OCI-M1 (cell line): ENCODE data around the gene CFAP58.

ENCODE experiments used
- DNase-seq: peaks from one replicate; lab custom pipeline; 2025; lab: John Stamatoyannopoulos, UW

Gene CFAP58, protein sequence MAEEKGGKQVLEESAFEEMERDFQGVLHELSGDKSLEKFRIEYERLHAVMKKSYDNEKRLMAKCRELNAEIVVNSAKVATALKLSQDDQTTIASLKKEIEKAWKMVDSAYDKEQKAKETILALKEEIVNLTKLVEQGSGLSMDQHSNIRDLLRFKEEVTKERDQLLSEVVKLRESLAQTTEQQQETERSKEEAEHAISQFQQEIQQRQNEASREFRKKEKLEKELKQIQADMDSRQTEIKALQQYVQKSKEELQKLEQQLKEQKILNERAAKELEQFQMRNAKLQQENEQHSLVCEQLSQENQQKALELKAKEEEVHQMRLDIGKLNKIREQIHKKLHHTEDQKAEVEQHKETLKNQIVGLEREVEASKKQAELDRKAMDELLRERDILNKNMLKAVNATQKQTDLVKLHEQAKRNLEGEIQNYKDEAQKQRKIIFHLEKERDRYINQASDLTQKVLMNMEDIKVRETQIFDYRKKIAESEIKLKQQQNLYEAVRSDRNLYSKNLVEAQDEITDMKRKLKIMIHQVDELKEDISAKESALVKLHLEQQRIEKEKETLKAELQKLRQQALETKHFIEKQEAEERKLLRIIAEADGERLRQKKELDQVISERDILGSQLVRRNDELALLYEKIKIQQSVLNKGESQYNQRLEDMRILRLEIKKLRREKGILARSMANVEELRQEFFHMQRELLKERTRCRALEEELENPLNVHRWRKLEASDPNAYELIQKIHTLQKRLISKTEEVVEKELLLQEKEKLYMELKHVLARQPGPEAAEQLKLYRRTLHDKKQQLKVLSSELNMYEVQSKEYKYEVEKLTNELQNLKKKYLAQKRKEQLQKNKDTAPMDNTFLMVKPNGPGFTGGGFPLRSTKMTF

DNA sequence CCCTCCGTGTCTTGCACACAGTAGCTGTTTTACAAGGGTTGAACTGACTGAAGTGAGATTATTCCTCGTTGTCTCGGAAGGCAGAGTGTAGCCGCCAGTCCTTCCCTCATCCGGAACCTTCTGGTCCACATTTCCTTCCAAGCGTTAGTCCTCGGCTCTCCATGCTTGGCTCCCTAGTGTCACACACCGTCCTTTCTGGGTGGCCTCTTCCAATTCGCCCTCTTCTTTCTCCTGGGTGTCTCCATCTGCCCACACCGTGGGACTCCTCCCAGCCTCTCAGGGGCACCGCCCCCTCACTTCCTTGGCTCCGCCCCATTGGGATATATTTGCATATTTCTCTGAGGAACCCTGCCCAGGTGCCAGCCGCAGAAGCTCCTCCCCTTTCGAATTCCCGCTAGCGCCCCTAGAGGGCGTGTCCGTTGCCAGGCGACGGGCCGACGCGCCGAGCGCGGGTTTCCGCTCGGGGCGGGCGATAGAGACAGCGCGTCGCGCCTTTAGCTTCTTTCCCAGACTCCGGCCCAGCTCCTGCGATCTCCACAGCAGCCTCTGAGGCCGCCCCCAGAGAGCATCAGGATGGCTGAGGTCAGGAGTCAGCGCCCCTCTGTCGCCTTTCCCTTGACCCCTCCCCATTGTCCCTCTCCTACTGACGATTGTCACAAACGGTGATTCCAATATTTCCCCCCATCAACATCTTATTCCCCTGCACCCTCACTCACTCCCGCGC is at the start of gene CFAP58:
CFAP58 (plus strand) TSS at position 509 of the 724 bp plus-strand sequence; CDS start at position 574, 65 bp downstream.
- DNase-seq, result peak; percentile 99

DNA sequence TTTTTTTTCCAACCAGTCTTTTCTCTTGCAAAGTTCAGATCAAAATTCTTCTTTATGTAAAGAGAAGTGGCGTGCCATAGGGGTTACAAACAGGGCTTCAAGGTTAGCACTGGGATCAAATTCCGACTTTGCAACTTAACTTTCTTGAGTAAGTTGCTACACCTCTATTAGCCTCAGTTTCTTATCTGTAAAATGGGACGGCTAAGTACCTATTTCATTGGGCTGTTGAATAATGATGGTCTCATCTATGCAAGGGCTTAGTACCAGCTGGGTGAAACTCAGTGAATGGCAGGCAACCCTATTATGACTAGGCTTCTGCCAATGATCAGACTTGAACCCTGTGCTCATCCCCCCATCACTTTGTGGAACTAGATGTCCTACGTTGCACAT is 49.3 kb upstream of the CFAP58 start:
- DNase-seq, result no peak

DNA sequence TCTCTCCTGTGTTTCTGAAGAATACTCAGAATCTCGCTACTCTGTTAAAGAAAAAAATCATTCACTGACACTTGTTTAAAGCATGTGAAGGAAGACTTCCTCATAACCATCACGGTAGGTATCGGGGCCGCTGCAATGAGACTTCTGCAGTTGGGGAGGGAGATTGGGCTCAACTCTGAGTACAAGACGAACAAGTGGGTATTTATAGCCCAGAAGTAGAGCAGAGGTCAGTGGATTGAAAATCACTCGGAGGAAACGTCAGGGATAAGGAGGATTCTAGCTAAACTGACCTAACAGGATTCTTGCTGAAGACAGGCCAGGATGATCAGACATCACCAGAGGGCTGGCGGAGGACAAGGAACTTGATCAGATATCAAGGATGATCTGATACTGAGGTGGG is 48.7 kb upstream of the CFAP58 start:
- DNase-seq, result no peak

DNA sequence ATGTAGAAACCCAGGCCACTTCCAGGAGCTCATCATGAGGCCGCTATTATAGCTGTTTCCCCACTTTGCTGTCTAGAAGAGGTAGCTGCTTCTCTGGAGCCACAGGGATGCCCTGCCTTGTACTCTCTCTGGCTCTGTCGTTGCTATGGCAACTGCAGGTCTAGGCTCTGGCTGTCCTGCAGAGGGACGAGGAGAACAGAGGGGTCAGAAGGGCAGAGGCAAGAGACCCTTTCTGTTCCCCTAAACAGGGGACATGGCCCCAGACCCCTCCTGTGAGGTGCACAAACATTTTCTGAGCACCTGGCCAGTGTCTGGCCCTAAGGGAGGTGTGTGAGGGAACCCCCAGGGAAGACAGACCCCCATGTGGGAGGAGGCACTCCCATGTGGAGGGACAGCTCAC is 46.7 kb upstream of the CFAP58 start:
- no peak for DNase-seq

DNA sequence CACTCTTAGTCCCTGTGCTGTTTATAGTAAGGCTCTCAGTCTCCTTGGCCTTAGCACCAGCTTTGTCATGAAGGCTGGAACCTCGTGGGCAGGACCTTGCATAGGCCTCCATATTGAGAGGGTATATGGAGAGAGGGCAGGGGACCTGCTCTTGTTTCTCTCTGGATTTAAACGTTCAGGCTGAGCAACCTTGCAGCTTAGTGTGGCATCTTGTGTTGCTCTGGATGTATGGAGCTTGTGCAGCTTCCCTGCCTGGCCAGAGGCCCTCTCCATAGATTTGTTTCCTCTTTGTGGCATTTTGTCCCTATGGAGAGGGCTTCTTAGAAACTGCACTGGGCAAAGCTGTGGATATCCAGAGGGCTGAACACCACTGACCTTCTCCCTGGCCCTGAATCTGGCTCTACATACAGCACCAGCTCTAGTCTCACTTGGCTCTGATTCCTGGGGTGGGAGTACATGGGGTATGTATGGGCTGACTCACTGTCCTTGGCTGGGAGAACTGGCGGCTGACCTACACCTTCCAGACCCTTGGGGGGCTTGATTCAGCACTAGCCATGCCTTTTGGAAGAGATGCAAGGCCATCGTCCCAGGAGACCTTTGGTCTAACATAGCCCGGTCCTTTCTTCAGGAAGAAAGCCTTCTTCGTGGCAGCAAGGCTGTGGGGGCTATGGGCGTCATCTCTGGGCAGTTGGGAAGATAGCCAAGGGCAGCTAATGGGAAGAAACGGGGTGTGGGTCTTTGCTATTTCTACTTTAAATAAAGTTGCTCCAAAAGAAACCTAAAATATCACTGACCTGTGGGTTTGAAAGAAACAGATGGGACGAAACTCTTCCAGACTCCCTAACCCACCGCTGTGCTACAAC is 45.8 kb upstream of the CFAP58 start:
- no peak for DNase-seq

DNA sequence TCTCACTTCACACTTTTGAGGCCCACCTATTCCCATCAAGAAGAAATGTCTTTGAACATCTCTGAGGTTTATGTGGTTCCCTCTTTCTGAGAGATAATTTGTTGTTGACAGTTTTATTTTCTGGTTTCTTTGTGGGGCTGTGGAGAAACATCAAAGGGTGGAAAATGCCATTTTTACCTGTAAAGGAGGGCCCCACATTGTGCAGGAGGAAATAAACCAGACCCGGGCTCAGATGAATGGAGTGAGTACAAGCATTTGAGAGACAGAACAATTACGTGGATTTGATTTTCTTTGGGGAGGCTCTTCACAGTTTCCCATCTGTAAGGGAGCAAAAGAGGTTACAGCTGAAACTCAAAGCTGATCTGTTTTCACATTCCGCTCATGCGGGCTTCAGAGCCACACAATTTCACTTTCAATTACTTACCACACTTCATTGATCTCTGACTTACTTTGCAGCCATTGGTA is 45.2 kb upstream of the CFAP58 start:
- no peak for DNase-seq

DNA sequence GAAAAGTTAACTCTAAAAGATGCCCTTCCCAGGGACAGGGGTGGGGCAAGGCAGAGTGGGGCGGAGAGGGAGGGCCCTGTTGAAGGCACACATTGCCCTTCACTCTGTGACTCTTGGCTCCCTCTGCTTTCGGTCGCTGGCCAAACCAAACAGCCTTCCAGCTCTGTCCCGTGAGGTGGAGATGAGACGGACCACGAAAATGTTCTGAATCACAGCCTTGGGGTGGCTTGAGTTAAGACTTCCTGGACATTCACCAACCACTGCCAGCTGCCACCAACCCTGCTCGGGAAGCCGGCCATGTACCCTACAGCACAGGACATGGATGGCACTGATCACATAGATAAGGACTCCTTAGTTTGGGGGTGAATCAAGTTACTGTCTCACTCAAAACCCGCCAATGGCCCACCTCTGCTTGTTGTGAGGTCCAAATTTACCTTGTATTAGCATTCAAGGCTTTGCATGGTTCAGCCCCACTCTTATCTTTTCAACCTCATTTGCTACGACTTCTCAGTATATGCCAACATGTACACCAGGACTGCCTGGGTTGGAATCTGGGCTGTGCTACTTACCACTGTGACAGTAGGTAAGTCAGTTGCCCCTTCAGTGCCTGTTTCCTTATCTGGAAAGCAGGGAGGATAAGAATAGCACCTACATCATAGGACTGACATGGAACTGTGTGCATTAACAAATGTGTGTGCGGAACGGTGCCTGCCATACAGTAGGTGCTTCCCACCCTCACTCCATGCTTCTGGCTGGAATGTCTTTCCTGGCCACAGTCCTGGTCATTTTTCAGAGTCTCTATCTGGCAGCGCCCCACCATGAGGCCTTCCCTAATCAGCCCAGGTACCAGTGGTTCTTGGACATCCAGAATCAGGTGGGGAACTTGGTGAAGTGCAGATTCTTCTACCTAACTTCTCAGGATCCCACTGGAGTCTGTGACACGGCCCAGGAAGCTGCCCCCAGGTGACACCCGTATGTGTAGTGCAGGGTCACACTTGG is 43.4 kb upstream of the CFAP58 start:
- DNase-seq, result no peak

DNA sequence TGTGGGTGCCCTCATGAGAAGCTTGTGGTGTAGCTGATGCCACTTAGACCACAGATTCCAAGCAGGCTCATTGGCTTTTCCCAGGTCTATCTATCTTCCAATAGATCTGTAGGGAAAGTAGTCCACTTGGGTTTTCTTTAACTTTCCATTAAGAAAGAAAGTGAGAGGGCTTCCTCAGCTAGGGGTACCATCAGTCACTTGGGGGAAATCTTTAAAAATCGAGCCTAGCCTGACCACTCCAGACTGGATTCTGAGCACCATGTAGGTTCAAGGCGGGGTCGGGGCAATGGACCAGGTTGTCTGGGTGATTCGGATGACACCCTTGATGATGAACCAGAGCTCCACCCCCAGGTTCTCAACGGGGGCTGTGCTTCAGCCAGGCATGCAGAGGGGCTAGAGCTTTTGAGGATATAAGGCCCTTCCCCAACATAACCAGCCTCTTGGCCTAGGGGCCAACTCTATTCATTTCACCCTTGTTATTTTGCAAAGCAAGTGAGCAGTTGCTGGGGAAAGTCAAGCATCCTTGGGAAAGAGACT is 42.4 kb upstream of the CFAP58 start:
- no peak for DNase-seq

DNA sequence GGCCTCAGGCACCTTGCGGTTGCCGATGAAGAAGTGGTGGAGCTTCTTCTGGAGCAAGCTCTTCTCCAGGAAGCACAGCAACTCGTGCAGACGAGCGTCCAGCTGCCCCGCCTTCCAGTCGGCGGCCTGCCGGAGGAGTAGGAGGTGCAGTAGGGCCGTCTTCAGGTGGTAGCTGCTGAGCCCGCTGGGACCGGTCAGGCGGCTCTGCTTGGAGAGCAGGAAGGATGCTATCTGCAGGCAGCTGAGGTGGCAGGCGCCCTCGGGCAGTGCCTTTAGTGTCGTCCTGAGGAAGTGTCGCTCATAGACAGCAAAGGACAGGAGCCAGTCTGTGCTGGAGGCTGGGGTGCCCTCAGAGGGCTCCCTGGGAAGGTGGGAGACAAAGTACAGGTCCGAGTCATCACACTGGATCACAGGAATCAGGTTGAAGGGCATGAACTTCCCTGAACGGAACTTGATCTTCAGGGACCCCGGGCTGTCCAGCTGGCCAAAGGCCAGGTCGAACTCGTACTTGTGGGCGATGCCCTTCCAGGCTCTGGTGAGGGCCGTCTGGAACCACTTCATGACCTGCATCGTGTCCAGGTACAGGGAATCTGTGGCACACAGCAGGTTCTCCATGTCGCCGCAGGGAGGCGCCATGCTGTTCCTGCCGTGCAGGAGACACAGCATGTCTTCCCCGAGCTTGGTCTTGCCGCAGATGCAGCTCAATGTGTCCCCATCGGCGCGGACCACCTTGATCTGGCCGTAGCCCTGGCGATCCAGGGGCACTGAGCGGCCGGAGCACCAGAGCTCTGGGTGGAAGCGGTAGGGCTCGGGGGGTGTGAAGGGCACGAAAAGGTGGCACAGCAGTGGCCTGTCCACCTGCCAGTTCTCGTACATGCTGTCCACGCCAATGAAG is 38.8 kb upstream of the CFAP58 start:
- DNase-seq, result no peak

DNA sequence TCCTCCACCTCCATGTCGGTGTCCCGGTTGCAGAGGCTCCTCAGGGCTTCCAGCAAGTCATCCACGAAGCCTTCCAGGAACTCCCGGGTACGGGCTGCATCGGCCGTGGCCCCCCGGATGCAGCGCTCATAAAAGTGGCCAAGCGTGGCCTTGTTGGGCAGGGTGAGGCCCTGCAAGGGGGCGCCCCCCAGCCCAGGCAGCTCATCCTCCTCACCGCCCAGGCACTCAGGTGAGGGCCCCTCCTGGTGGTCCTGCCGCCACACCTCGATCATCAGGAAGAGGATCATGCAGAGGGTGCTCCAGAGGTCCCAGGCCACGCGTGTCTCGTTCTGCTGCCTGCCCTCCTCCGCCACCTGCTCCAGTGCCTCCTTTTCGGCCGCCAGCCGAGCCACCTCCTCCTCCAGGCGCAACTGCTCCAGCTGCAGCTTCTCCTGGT is 38.1 kb upstream of the CFAP58 start:
- no peak for DNase-seq

DNA sequence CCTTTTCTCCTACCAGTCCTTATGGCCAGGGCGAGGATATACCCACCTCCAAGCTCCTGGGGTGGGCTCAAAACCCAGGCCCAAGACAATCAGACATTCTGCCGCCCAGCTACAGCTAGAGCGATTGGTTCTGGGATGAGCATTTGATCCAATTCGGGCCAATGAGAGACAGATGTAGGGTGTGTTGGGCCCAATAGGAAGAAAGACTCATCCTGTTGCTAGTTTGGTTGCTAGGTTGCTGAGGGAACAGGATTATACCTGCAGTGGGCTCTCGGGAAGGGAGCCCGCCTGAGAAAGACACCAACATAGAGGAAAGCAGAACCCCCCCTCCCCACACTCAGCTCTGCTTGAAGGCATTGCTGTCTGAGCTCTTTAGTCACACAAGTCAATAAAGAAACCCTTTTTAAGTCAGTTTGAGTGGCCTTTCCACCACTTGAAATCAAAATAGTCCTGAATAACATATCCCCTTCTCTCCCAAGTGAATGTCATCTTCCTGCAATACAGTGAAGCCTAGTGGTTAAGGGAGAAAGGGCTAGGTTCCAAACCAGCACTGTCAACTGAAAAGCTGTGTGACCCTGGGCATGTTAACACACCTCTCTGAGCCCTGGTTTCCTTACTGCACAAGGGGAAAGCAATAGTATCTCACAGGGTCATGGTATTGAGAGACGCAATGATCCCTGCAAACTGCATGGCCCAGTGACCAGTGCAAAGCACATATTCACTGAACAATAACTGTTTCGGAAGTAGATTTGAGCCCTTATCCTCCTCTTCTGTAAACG is 37.1 kb upstream of the CFAP58 start:
- no peak for DNase-seq

DNA sequence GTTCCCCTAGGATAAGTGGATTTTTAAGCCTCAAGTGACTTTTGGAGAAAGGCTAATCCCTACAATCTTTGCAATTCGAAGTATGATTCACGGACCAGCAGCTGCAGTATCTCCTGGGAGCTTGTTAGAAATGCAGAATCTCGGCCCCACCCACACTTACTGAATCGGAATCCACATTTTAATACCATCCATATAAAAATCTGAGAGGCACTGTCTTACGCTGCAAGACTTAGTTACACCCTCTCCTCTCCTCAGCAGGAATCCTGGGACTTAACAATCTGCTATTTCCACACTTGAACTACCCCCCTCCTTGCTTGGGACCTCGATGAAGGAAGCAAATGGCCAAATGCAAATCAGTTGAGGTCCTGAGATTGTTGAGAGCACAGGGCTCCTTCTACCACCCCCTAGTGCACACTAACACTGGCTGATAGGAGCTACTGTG is 36.3 kb upstream of the CFAP58 start:
- DNase-seq, result no peak

DNA sequence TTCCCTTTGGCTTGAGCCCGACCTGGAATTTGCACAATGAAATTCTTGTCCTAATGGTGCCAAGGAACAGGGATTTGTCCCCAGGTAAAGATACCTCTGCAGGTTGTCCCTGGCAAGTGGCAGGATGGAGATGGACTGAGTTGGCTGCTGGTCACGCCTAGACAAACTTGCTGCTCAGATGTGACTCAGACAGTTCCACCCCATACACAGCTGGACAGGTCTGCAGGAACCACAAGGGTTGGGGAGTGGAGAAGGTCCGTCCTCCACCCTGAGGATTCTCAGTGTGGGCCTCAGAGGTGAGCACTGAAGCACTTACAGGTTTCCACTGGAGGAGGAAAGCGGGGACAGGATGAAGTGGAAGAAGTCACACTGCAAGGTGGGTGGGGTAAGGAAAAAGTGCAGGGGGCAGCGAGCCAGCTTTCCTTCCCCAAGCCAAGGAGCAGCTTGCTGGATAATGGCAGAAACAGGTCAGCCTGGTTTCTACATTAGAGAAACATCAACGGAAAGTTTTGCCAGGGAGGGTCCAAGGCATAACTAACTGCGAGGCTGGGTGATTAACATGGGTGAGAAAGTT is 35.8 kb upstream of the CFAP58 start:
- DNase-seq, result no peak

DNA sequence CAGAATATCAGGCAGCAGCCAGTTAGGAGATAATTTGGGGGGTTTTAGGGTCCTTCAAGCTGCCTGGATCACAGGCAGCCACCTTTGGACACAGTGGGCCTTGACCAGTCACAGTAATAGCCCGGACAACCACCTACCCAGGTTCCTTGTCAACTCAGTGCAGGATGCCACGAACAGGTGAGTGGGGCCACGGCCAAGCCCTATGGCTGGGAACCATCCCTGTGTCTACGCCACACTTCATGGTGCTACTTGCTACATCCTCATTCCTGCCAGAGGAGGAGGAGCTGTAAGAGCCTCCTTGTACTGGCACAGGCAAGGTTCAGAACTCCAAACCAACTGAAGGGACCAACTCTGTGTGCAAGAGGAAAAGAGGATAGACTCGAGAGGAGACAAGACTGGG is 35.3 kb upstream of the CFAP58 start:
- DNase-seq, result no peak

DNA sequence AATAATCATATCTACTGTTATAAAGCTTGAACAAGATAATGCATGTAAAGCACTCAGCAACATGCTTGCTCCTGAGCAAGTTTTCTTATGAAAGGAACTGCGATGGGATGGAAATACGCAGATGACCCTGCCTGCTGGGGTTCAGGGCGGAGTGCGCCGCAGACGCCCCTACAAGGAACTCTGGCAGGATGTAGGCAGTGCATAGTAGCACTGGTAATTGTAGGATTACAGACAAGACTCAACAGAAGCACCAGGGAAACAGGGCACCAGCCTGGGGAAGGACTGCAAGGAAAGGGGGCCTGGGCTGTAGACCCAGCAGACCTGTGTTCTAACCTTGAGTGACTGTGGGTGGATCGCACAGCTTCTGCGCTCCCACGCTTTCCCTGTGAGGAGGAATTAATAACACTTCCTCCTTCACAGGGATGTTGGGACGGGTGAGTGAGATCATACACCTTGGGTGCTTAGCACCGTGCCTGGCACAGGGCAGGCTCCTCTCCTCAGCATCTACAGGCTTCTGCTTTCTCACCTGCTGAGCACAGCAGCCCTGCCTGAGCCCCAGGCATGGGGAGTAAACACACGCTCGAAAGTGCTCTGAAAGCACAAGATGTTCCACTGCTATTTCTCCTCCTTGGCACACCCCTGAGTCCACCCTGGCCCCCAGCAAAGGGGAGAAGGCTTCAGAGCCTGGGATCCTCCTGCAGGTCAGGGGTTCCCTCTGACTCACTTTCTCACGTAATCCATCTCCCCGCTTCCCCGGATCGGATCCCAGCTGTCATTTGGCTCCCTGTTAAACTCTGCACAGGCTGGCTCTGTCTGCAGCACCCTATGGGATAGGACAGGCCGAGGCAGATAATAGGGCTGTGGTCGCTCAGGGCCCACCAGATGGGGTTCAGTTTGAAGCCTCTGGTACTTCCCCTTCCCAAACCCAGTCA is 34.6 kb upstream of the CFAP58 start:
- no peak for DNase-seq

DNA sequence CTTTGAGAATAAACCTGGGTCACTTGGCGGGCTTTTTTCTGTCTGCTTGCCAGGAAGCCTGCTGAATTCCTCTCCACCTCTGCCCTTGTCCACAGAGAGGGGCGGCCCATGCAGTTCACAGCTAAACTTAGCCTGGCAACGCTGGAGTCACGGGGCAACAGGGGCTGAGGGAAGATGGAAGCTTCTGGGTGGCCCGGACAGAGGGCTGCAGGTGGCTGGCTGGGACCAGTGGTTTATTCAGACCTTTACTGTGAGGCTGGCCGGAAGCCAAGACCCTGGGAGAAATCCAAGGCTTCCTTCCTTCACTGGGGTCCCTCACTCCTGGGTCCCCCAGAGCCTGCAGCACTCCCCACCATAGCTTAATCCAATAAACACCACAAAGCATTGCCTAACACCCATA is 32.4 kb upstream of the CFAP58 start:
- DNase-seq, result no peak
